HG03469 (cell line): ENCODE data around the gene MAOB.

ENCODE experiments used
- ATAC-seq: cut with Tn5 transposase; IDR thresholded peaks from one replicate; pipeline ENCODE4 v1.9.1; 2021; ENCODE audit warnings: mild to moderate bottlenecking, moderate library complexity, moderate number of reproducible peaks; ENCODE audit not compliant: unreplicated experiment

MAOB gene

GRCh38 chrX:43861750-43862149 lies 20.5 kb downstream of the MAOB start:
- ATAC-seq, result no peak

- ATAC-seq, result no peak
Measured at GRCh38 chrX:43860646-43861370, 21.4 kb downstream of the MAOB start.

- ATAC-seq, result no peak
Measured at GRCh38 chrX:43853225-43853828, 28.9 kb downstream of the MAOB start.

GRCh38 chrX:43850629-43851028 lies 31.6 kb downstream of the MAOB start:
- no peak for ATAC-seq

GRCh38 chrX:43849173-43849572 lies 33.1 kb downstream of the MAOB start:
- no peak for ATAC-seq

- no peak for ATAC-seq
Measured at GRCh38 chrX:43847352-43847751, 34.9 kb downstream of the MAOB start.

GRCh38 chrX:43846558-43846957 lies 35.7 kb downstream of the MAOB start:
- ATAC-seq, result no peak

- no peak for ATAC-seq
Measured at GRCh38 chrX:43845776-43846175, 36.5 kb downstream of the MAOB start.

GRCh38 chrX:43840265-43840664 lies 42.0 kb downstream of the MAOB start:
- ATAC-seq, result no peak

GRCh38 chrX:43836435-43837184 lies 45.6 kb downstream of the MAOB start:
- no peak for ATAC-seq

GRCh38 chrX:43835559-43835958 lies 46.7 kb downstream of the MAOB start:
- no peak for ATAC-seq

- ATAC-seq, result no peak
Measured at GRCh38 chrX:43827791-43828190, 54.5 kb downstream of the MAOB start.

- ATAC-seq, result no peak
Measured at GRCh38 chrX:43822014-43822413, 60.2 kb downstream of the MAOB start.

GRCh38 chrX:43817444-43817843 lies 64.8 kb downstream of the MAOB start:
- ATAC-seq, result no peak

- ATAC-seq, result no peak
Measured at GRCh38 chrX:43815209-43815608, 67.0 kb downstream of the MAOB start.

GRCh38 chrX:43813898-43814297 lies 68.4 kb downstream of the MAOB start:
- ATAC-seq, result no peak

GRCh38 chrX:43813319-43813718 lies 68.9 kb downstream of the MAOB start:
- ATAC-seq, result no peak

GRCh38 chrX:43809463-43809862 lies 72.8 kb downstream of the MAOB start:
- no peak for ATAC-seq

GRCh38 chrX:43808231-43808630 lies 74.0 kb downstream of the MAOB start:
- no peak for ATAC-seq

- no peak for ATAC-seq
Measured at GRCh38 chrX:43805579-43805978, 76.7 kb downstream of the MAOB start.

GRCh38 chrX:43804021-43804420 lies 78.2 kb downstream of the MAOB start:
- ATAC-seq, result no peak
